HG03097 (cell line): ENCODE results near the gene DDR1.
"Not testable (repeated sequence)": the region's sequence is repeated elsewhere in the genome, so short reads cannot be mapped to it uniquely, and the experiment has no call there.

ENCODE experiments used
- ATAC-seq: cut with Tn5 transposase; IDR thresholded peaks from one replicate; pipeline ENCODE4 v1.9.1; 2021; ENCODE audit not compliant: unreplicated experiment, low FRiP score

The DDR1 gene

DNA sequence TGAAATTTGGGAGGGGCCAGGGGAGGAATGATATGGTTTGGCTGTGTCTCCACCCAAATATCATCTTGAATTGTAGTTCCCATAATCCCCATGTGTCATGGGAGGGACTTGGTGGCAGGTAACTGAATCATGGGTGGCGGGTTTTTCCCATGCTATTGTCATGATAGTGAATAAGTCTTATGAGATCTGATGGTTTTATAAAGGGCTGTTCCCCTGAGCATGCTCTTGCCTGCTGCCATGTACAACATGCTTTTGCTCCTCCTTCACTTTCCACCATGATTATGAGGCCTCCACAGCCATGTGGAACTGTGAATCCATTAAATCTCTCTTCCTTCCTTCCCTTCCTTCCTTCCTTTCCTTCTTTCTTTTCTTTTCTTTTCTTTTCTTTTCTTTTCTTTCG, 31.9 kb upstream of the DDR1 start:
- not testable (repeated sequence) for ATAC-seq

DNA sequence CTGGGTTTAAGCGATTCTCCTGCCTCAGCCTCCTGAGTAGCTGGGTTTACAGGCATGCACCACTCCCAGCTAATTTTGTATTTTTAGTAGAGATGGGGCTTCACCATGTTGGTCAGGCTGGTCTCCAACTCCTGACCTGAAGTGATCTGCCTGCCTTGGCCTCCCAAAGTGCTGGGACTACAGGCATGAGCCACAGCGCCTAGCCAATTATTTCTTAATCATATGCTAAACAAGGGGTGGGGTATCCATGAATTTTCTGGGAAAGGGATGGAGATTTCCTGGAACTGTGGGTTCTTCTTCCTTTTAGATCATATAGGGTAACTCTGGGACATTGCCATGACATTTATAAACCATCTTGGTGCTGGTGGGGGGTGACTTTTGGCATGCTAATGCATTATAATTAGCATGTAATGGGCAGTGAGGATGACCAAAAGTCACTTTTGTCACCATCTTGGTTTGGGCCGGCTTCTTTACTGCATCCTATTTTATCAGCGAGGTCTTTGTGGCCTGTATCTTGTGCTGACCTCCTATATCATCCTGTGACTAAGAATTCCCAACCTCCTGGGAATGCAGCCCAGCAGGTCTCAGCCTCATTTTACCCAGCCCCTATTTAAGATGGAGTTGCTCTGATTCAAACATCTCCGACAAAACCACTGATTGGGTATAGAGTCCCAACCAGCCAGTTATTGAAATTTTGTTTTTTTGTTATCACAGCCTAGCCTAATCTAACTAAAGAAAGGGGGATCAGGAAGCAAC, 29.9 kb upstream of the DDR1 start:
- no peak for ATAC-seq

GRCh38 chr6:30855429-30856075, 28.8 kb upstream of the DDR1 start:
- ATAC-seq, result no peak

DNA sequence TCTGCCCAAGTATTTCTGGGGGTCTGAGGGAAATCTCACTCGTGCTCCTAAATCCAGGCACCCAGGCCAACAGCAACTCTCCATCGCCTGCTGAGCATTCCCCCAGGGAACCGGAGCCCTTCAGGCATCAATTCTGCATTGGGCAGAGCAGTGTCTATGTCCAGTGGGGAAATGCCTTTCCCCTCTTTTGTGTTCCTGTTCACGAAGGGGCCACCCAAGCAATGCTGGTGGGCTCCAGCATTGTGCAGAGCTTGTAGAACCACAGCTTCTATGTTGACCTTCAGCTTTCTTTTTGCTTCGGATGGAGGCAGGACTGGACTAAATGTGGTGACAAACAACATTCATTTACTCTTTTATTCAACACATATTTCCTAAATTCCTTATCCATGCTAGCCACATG, 27.2 kb upstream of the DDR1 start:
- ATAC-seq, result no peak

- no peak for ATAC-seq
These were observed 26.8 kb upstream of the DDR1 start for GRCh38 chr6:30857549-30857948.

GRCh38 chr6:30859726-30860125, 24.6 kb upstream of the DDR1 start:
- not testable (repeated sequence) for ATAC-seq

DNA sequence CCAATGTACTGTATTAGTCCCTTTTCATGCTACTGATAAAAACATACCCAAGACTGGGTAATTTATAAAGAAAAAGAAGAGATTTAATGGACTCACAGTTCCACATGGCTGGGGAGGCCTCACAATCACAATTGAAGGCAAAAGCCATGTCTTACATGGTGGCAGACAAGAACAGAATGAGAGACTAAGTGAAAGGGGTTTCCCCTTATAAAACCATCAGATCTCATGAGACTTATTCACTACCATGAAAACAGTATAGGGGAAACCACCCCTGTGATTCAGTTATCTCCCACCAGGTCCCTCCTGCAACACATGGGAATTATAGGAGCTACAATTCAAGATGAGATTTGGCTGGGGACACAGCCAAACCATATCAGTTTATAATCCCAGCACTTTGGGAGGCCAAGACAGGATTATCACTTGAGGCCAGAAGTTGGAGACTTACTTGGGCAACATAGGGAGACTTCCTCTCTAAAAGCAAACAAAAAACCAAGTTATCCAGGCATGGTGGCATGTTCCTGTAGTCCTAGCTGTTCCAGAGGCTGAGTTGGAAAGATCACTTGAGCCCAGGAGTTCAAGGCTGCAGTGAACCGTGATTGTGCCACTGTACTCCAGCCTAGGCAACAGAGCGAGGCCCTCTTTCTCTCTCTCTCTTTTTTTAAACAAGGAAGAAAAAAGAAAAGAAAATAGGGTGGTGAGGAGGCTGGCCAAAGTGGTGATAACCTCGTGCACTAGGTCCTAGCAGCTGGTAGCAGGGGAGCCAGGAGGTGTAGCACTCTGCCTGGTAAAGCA, 22.9 kb upstream of the DDR1 start:
- no peak for ATAC-seq

DNA sequence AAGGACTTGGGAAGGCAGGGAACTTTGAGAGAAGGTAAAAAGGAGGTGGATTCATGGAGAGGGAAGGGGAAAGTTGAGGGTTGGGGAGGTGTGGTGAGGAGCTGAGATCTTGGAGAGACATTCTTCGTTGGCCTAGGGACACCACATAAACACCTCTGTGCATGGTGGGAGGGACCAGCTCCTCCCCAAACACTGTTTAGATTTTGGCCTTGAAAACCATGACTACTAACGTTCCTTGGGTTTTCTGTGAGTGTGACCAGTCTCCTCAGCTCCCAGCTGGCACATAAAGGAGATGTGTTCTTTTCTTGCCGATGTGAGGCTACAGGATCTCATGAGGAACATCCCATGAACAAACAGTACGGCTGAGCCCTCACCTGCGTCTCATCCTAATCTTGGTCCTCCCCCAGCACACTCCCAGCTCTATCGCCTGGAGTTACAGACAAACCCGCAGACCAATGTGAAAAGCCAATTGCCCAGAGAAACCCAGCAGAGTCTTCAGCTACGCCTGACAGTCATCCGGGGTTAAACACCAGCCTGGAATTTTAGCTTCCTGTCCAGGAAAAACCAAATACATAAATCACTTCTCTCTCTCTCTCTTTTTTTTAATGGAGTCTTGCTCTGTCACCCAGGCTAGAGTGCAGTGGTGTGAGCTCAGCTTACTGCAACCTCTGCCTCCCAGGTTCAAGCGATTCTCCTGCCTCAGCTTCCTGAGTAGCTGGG, 22.0 kb upstream of the DDR1 start:
- no peak for ATAC-seq

GRCh38 chr6:30864325-30864724, 20.0 kb upstream of the DDR1 start:
- ATAC-seq, result no peak

- not testable (repeated sequence) for ATAC-seq
These were observed 15.0 kb upstream of the DDR1 start for GRCh38 chr6:30869241-30869749.

GRCh38 chr6:30870546-30870945, 13.8 kb upstream of the DDR1 start:
- no peak for ATAC-seq

GRCh38 chr6:30871592-30872183, 12.6 kb upstream of the DDR1 start:
- no peak for ATAC-seq

GRCh38 chr6:30873137-30873640, 11.1 kb upstream of the DDR1 start:
- no peak for ATAC-seq

GRCh38 chr6:30873795-30874194, 10.5 kb upstream of the DDR1 start:
- ATAC-seq, result not testable (repeated sequence)

DNA sequence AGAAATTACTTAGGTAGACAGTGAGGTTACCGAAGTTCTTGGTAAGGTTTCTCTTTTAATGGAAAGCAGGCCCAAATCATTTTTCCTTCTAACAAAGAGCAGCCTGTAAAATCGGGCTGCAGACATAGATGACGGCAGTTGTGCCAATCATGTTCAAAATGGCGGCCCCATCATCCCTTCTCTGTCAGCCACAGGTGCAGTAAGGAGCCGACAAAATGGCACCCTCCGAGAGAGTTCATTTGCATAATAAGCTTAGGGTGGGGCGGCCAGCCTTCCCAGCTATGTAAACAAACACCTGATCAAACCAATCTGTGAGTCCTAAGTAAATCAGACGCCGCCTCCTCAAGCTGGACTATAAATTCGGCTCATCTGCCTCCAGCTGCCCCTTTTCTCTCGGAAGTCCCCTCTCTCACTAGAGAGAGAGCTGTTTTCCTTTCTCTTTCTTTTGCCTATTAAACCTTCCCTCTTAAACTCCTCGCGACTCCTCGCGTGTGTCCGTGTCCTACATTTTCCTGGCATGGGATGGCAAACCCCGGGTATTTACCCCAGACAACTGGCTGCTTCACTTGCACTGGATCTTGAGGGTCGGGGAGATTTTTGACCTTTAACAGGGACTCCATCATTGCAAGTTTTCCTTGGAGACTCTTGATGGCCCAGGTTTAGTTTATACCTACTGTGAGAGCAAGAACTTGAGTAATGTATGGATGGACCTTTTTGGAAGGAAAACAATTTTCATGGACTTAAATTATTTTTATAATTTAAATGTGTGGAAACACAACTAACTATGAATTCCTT, 8.9 kb upstream of the DDR1 start:
- ATAC-seq, result no peak

GRCh38 chr6:30876039-30876730, 8.1 kb upstream of the DDR1 start:
- ATAC-seq, result no peak

GRCh38 chr6:30877419-30878262, 6.7 kb upstream of the DDR1 start:
- no peak for ATAC-seq
